ENCODE measurements around the gene TGFBR3L. TPM values are rescaled to one million over a fixed set of nuclear protein-coding genes. Genes with fewer than 3 reads are reported as not detected.

TGFBR3L gene
- polyA plus RNA-seq, 3 donors, result not detected

- Histone ChIP-seq H3K27ac (ENCODE audit: low read depth in 1 of 2, low read length in 2 of 2) (no peak overlapping the region), H3K4me2 (replicated peaks; ENCODE audit: extremely low read depth, low read length, poor library complexity, severe bottlenecking) (no peak overlapping the region), H4K20me1 (ENCODE audit: insufficient read depth, low read length) (no peaks in the 10 kb centered on the region), H2AFZ (ENCODE audit: insufficient read depth, low read depth, low read length, poor library complexity, severe bottlenecking) (no peak overlapping the region), H3K27me3 (ENCODE audit: control insufficient read depth in 2 of 2, insufficient read depth in 2 of 2, low read length in 2 of 2) (no peaks in the 10 kb centered on the region), H3K9me3 (replicated peaks in 1 of 2; ENCODE audit: control insufficient read depth in 1 of 2, insufficient read depth in 1 of 2, low read length in 2 of 2) (no peaks in the 10 kb centered on the region), H3K36me3 (replicated peaks in 1 of 2; ENCODE audit: control insufficient read depth in 1 of 2, insufficient read depth in 2 of 2, low read length in 2 of 2) (no peaks in the 10 kb centered on the region), H3K4me1 (ENCODE audit: control insufficient read depth in 1 of 2, insufficient read depth in 2 of 2, low read length in 2 of 2) (peaks cover 6 to 24% of the 10 kb centered on the region in 2 donors), H3K79me2 (ENCODE audit: insufficient read depth, low read length) (peaks cover 2% of the 10 kb centered on the region), H3K4me3 (replicated peaks in 1 of 3; ENCODE audit: low read depth in 2 of 3, low read length in 3 of 3) (no peak overlapping the region), H3K9ac (ENCODE audit: insufficient read depth, low read length, poor library complexity, severe bottlenecking) (no peak overlapping the region)
- H3K9me3 Mint-ChIP-seq, result peaks cover 0 to 1% (median 0%) of the 10 kb centered on the region in 7 donors
- H3K36me3 Mint-ChIP-seq, result no peaks in the 10 kb centered on the region
- DNase-seq, result no peak
- TF ChIP-seq CTCF (IDR thresholded peaks at IDR 0.05), result no peak
- H3K4me1 Mint-ChIP-seq, result peaks cover 19% of the 10 kb centered on the region
- intact Hi-C loops (cut with micrococcal nuclease), result loop anchor here (5.0 to 10.0 kb wide), 2 partner anchors 54 to 307 kb away; no protein-coding TSS in a partner anchor
- H3K27ac Mint-ChIP-seq, result no peak overlapping the region
- H3K4me3 Mint-ChIP-seq, result no peak overlapping the region
- WGBS (ENCODE audit: insufficient coverage), result 100% methylated on average over 2 of the region's 4 CpGs
- H3K27me3 Mint-ChIP-seq (ENCODE audit: low read depth in 3 of 3), result peaks cover 0 to 1% (median 1%) of the 10 kb centered on the region in 3 donors
Measured at GRCh38 chr19:7947939-7948338, 33.3 kb downstream of the TGFBR3L start.

- H3K9ac ChIP-seq (ENCODE audit: insufficient read depth, low read length, poor library complexity, severe bottlenecking), result no peak overlapping the region
- H3K9me3 ChIP-seq (replicated peaks in 1 of 2; ENCODE audit: control insufficient read depth in 1 of 2, insufficient read depth in 1 of 2, low read length in 2 of 2), result no peaks in the 10 kb centered on the region
- intact Hi-C loops (cut with micrococcal nuclease), result no loop called here
- no peak overlapping the region for H3K4me2 ChIP-seq (replicated peaks; ENCODE audit: extremely low read depth, low read length, poor library complexity, severe bottlenecking)
- 0% methylated on average over 1 of the region's 3 CpGs for WGBS (ENCODE audit: insufficient coverage)
- Mint-ChIP-seq H3K9me3 (peaks cover 0 to 3% (median 0%) of the 10 kb centered on the region in 7 donors), H3K27me3 (ENCODE audit: low read depth in 3 of 3) (peaks cover 0 to 1% (median 1%) of the 10 kb centered on the region in 3 donors), H3K4me1 (peaks cover 13% of the 10 kb centered on the region), H3K27ac (no peak overlapping the region), H3K36me3 (peaks cover 3 to 10% of the 10 kb centered on the region in 2 donors), H3K4me3 (no peak overlapping the region)
- no peak overlapping the region for H3K27ac ChIP-seq (ENCODE audit: low read depth in 1 of 2, low read length in 2 of 2)
- H2AFZ ChIP-seq (ENCODE audit: insufficient read depth, low read depth, low read length, poor library complexity, severe bottlenecking), result no peak overlapping the region
- TF ChIP-seq CTCF (IDR thresholded peaks at IDR 0.05), result no peak
- H4K20me1 ChIP-seq (ENCODE audit: insufficient read depth, low read length), result no peaks in the 10 kb centered on the region
- DNase-seq, result no peak
- H3K27me3 ChIP-seq (ENCODE audit: control insufficient read depth in 2 of 2, insufficient read depth in 2 of 2, low read length in 2 of 2), result no peaks in the 10 kb centered on the region
- H3K4me3 ChIP-seq (replicated peaks in 1 of 3; ENCODE audit: low read depth in 2 of 3, low read length in 3 of 3), result no peak overlapping the region
- peaks cover 4 to 15% of the 10 kb centered on the region in 2 donors for H3K4me1 ChIP-seq (ENCODE audit: control insufficient read depth in 1 of 2, insufficient read depth in 2 of 2, low read length in 2 of 2)
- peaks cover 0 to 5% of the 10 kb centered on the region in 2 donors for H3K36me3 ChIP-seq (replicated peaks in 1 of 2; ENCODE audit: control insufficient read depth in 1 of 2, insufficient read depth in 2 of 2, low read length in 2 of 2)
- no peaks in the 10 kb centered on the region for H3K79me2 ChIP-seq (ENCODE audit: insufficient read depth, low read length)
Measured at GRCh38 chr19:7953060-7953459, 38.4 kb downstream of the TGFBR3L start.
